Uterus (tissue), 4 donors: ENCODE results near the gene MARVELD1. TPM values are rescaled to one million over a fixed set of nuclear protein-coding genes. Genes with fewer than 3 reads are reported as not detected.

ENCODE experiments used
- DNase-seq, 2 donors: peaks; one replicate each; pipeline ENCODE4 v3.0.0-alpha.2; 2019 to 2020
- H3K27ac ChIP-seq, 2 donors: fragments of 200-600 bp; sonication (generic); 1 replicate in 1 of 2; 2 replicates in 1 of 2; pipeline ENCODE4 v1.5.1; 2016 to 2018
- H3K27me3 ChIP-seq, 2 donors: fragments of 200-600 bp; sonication (generic); one replicate each; pipeline ENCODE4 v1.5.1; 2018 to 2019; ENCODE audit warnings: control low read depth in 1 of 2
- H3K36me3 ChIP-seq, 2 donors: fragments of 200-600 bp; sonication (generic); one replicate each; pipeline ENCODE4 v1.5.1; 2019; ENCODE audit warnings: control low read depth in 1 of 2
- H3K4me1 ChIP-seq, 2 donors: fragments of 200-600 bp; sonication (generic); one replicate each; pipeline ENCODE4 v1.5.1; 2018 to 2019; ENCODE audit warnings: control low read depth in 1 of 2
- H3K4me3 ChIP-seq, 2 donors: fragments of 200-600 bp; sonication (generic); 1 replicate in 1 of 2; 2 replicates in 1 of 2; pipeline ENCODE4 v1.5.1; 2018 to 2019; ENCODE audit warnings: mild to moderate bottlenecking in 1 of 2
- H3K9me3 ChIP-seq, 2 donors: fragments of 200-600 bp; sonication (generic); one replicate each; pipeline ENCODE4 v1.5.1; 2019; ENCODE audit warnings: control low read depth in 1 of 2
- CTCF ChIP-seq, 4 experiments: fragments of 200-600 bp in 2 of 4; fragments of 450-650 bp in 2 of 4; sonication (generic) in 2 of 4; IDR thresholded peaks; one replicate each; pipeline ENCODE4 v1.5.1; 2016 to 2019; ENCODE audit warnings: antibody characterized with exemption in 4 of 4, mild to moderate bottlenecking in 2 of 4, moderate library complexity in 1 of 4
- POLR2A ChIP-seq, 2 donors: fragments of 450-650 bp; IDR thresholded peaks; one replicate each; pipeline ENCODE4 v1.6.1; 2016; ENCODE audit warnings: antibody characterized with exemption in 2 of 2, mild to moderate bottlenecking in 1 of 2, moderate library complexity in 1 of 2
- intact Hi-C: fragments of 100-400 bp; cut with DNase I; formaldehyde crosslinking; loops from one replicate; pipeline ENCODE4 v1.15.1; 2023; ENCODE audit warnings: low total_unique reads
- total RNA-seq, 4 donors: library from RNA; depleted of rRNA in 3 of 4; stranded (reverse); fragments of >200 nt in 3 of 4; gene quantifications; one replicate each; pipeline versions ENCODE4 v1.1.0 to v1.2.4, GENCODE V29; 2014 to 2023
- donor health status: DM: yes; HTN: yes; CAD: no.

Gene MARVELD1
- total RNA-seq, 4 donors from 2014 or later, result 36.9 to 158 (median 59.4) TPM

GRCh38 chr10:97734021-97734420 is 20.5 kb downstream of the MARVELD1 start:
- Histone ChIP-seq H3K4me3 (no peak overlapping the region), H3K4me1 (peaks cover 5 to 9% of the 10 kb centered on the region in 2 donors), H3K36me3 (no peaks in the 10 kb centered on the region), H3K27ac (no peak overlapping the region), H3K9me3 (no peaks in the 10 kb centered on the region), H3K27me3 (no peaks in the 10 kb centered on the region)
- TF ChIP-seq CTCF (IDR thresholded peaks at IDR 0.05) (no peak), POLR2A (IDR thresholded peaks at IDR 0.05) (no peak)
- intact Hi-C loops, result loop anchor here (5.0 kb wide), 1 partner anchor 57 kb away; no protein-coding TSS in a partner anchor
- no peak for DNase-seq

- no peak for DNase-seq
- no peaks in the 10 kb centered on the region for H3K36me3 ChIP-seq
- H3K27me3 ChIP-seq, result no peaks in the 10 kb centered on the region
- no peaks in the 10 kb centered on the region for H3K9me3 ChIP-seq
- H3K27ac ChIP-seq, result peak overlapping the region; percentile 78 to 86
- intact Hi-C loops, result no loop called here
- H3K4me3 ChIP-seq, result peak overlapping the region; percentile 86 to 94
- peaks cover 5 to 9% of the 10 kb centered on the region in 2 donors for H3K4me1 ChIP-seq
- TF ChIP-seq POLR2A (IDR thresholded peaks at IDR 0.05) (no peak), CTCF (IDR thresholded peaks at IDR 0.05) (no peak)
These were observed 22.9 kb downstream of the MARVELD1 start for GRCh38 chr10:97736403-97736901.

GRCh38 chr10:97736902-97737769 is 23.6 kb downstream of the MARVELD1 start, which contains the start of gene ZFYVE27:
TSS of gene ZFYVE27 (plus strand) at chr10:97737128. CDS start at chr10:97738478, 1,350 bp downstream.
- no peaks in the 10 kb centered on the region for H3K9me3 ChIP-seq
- H3K27ac ChIP-seq, result peak within 1 kb of the TSS; percentile 78 to 86
- peaks cover 5 to 9% of the 10 kb centered on the region in 2 donors for H3K4me1 ChIP-seq
- H3K4me3 ChIP-seq, result peak within 1 kb of the TSS; percentile 86 to 94
- no peaks in the 10 kb centered on the region for H3K36me3 ChIP-seq
- peak; percentile 96 to 97 for DNase-seq
- H3K27me3 ChIP-seq, result no peaks in the 10 kb centered on the region
- intact Hi-C loops, result no loop called here
- peak; percentile 95 to 98 for TF ChIP-seq POLR2A (IDR thresholded peaks at IDR 0.05)
- TF ChIP-seq CTCF (IDR thresholded peaks at IDR 0.05), result peak in 2 of 4 experiments; percentile 20 to 23

- Histone ChIP-seq H3K4me1 (peaks cover 5 to 9% of the 10 kb centered on the region in 2 donors), H3K9me3 (no peaks in the 10 kb centered on the region), H3K36me3 (no peaks in the 10 kb centered on the region), H3K27me3 (no peaks in the 10 kb centered on the region), H3K27ac (peak overlapping the region; percentile 78 to 86), H3K4me3 (peak overlapping the region; percentile 86 to 94)
- no peak for DNase-seq
- TF ChIP-seq POLR2A (IDR thresholded peaks at IDR 0.05) (no peak), CTCF (IDR thresholded peaks at IDR 0.05) (no peak)
- intact Hi-C loops, result no loop called here
These were observed 24.3 kb downstream of the MARVELD1 start for GRCh38 chr10:97737770-97738265.

- Histone ChIP-seq H3K9me3 (no peaks in the 10 kb centered on the region), H3K4me3 (no peak overlapping the region), H3K4me1 (peaks cover 5 to 9% of the 10 kb centered on the region in 2 donors), H3K36me3 (no peaks in the 10 kb centered on the region), H3K27ac (no peak overlapping the region), H3K27me3 (no peaks in the 10 kb centered on the region)
- intact Hi-C loops, result no loop called here
- TF ChIP-seq POLR2A (IDR thresholded peaks at IDR 0.05) (no peak), CTCF (IDR thresholded peaks at IDR 0.05) (no peak)
- no peak for DNase-seq
These were observed 25.1 kb downstream of the MARVELD1 start for GRCh38 chr10:97738616-97739015.
